Measurements from ENCODE around the gene PGC.

PGC gene

DNA sequence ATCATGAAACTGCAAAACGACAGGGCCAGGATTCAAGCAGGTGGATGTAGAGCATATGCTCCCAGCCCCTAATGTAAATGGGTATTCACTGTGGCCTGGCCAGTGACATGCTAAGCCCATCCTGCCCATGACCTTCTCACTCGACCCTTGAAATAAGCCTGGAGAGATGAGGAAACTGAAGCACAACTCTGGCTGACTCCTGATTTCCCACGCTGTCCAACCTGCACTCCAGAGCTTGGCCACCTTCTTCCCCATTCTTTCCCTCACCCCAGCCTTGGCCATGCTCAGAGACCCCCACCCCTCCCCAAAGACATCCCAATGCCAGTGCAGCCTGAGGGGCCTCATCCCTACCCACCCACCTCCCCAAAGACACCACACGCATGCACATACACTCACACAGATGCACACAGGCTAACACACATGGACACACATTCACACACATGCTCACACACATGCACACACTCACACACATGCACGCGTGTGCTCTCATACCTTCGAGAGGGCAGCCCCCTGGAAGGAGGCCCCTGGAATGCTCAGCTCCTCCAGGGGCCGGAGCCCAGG lies 24.1 kb downstream of the PGC start:
- Histone ChIP-seq H3K4me2 (ENCODE audit: low read depth, low read length) (no peak overlapping the region), H3F3A (ENCODE audit: insufficient read depth, low read length) (no peaks in the 10 kb centered on the region), H2AFZ (ENCODE audit: low read length) (no peak overlapping the region), H4K20me1 (ENCODE audit: insufficient read depth, low read length) (no peaks in the 10 kb centered on the region), H3K27me3 (replicated peaks; ENCODE audit: insufficient read depth, low read length) (no peaks in the 10 kb centered on the region), H3K4me1 (ENCODE audit: low read length) (no peaks in the 10 kb centered on the region), H3K79me2 (ENCODE audit: low read length) (peaks cover 12% of the 10 kb centered on the region; the same call in 1 of the 2 replicates), H3K9me3 (replicated peaks; ENCODE audit: insufficient read depth, low read length) (no peaks in the 10 kb centered on the region), H3K9ac (ENCODE audit: low read length) (no peak overlapping the region), H3K9me2 (replicated peaks; ENCODE audit: insufficient read depth, low read length) (no peaks in the 10 kb centered on the region), H3K4me3 (ENCODE audit: low read length) (no peak overlapping the region), H3K36me3 (replicated peaks; ENCODE audit: insufficient read depth, low read length) (no peaks in the 10 kb centered on the region), H3K27ac (ENCODE audit: low read length) (no peak overlapping the region)
- no peak for DNase-seq
- no peak for TF ChIP-seq EZH2 (optimal IDR thresholded peaks at IDR 0.05; ENCODE audit: low read depth, low read length)
- TF ChIP-seq, protein P1, sequence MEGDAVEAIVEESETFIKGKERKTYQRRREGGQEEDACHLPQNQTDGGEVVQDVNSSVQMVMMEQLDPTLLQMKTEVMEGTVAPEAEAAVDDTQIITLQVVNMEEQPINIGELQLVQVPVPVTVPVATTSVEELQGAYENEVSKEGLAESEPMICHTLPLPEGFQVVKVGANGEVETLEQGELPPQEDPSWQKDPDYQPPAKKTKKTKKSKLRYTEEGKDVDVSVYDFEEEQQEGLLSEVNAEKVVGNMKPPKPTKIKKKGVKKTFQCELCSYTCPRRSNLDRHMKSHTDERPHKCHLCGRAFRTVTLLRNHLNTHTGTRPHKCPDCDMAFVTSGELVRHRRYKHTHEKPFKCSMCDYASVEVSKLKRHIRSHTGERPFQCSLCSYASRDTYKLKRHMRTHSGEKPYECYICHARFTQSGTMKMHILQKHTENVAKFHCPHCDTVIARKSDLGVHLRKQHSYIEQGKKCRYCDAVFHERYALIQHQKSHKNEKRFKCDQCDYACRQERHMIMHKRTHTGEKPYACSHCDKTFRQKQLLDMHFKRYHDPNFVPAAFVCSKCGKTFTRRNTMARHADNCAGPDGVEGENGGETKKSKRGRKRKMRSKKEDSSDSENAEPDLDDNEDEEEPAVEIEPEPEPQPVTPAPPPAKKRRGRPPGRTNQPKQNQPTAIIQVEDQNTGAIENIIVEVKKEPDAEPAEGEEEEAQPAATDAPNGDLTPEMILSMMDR (IDR thresholded peaks at IDR 0.05; ENCODE audit: low read length) = no peak
- no peak for TF ChIP-seq EZH2phosphoT487 (IDR thresholded peaks at IDR 0.05; ENCODE audit: low read length)

DNA sequence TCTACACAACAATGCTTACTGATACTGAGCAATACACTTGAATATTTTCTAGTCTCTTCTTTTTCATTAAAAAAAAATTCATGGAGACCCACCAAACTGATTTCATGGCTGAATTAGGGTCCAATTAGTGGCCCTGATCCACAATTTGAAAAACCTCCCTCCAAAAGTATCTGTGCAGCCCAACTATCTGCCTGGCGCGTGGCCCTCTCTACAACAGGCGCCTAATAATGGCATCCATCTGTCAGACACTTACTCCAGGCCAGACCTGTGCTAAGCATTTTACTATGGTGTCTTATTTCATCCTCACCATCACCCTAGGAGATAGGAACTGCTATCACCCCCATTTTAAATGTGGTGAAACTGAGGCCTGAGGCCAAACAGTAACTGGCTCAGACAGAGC lies 25.8 kb downstream of the PGC start:
- no peaks in the 10 kb centered on the region for H3K27me3 ChIP-seq (replicated peaks; ENCODE audit: insufficient read depth, low read length)
- no peak overlapping the region for H3K9ac ChIP-seq (ENCODE audit: low read length)
- no peak overlapping the region for H2AFZ ChIP-seq (ENCODE audit: low read length)
- H3K9me2 ChIP-seq (replicated peaks; ENCODE audit: insufficient read depth, low read length) = no peaks in the 10 kb centered on the region
- H3K4me2 ChIP-seq (ENCODE audit: low read depth, low read length) = no peak overlapping the region
- H3K4me1 ChIP-seq (ENCODE audit: low read length) = peaks cover 15% of the 10 kb centered on the region
- TF ChIP-seq EZH2 (optimal IDR thresholded peaks at IDR 0.05; ENCODE audit: low read depth, low read length) (no peak), EZH2phosphoT487 (IDR thresholded peaks at IDR 0.05; ENCODE audit: low read length) (no peak)
- TF ChIP-seq, protein P1 (IDR thresholded peaks at IDR 0.05; ENCODE audit: low read length) = no peak
- H3K4me3 ChIP-seq (ENCODE audit: low read length) = no peak overlapping the region
- 0 out of 2 replicates have a peak, but pooled peaks cover 7% of the 10 kb centered on the region for H3K79me2 ChIP-seq (ENCODE audit: low read length)
- no peak overlapping the region for H3K27ac ChIP-seq (ENCODE audit: low read length)
- no peaks in the 10 kb centered on the region for H3K36me3 ChIP-seq (replicated peaks; ENCODE audit: insufficient read depth, low read length)
- no peaks in the 10 kb centered on the region for H3K9me3 ChIP-seq (replicated peaks; ENCODE audit: insufficient read depth, low read length)
- H3F3A ChIP-seq (ENCODE audit: insufficient read depth, low read length) = no peaks in the 10 kb centered on the region
- no peak for DNase-seq
- no peaks in the 10 kb centered on the region for H4K20me1 ChIP-seq (ENCODE audit: insufficient read depth, low read length)

- H3K4me2 ChIP-seq (ENCODE audit: low read depth, low read length) = no peak overlapping the region
- H3K9ac ChIP-seq (ENCODE audit: low read length) = no peak overlapping the region
- no peaks in the 10 kb centered on the region for H4K20me1 ChIP-seq (ENCODE audit: insufficient read depth, low read length)
- no peaks in the 10 kb centered on the region for H3K9me3 ChIP-seq (replicated peaks; ENCODE audit: insufficient read depth, low read length)
- peaks cover 18% of the 10 kb centered on the region for H3K4me1 ChIP-seq (ENCODE audit: low read length)
- H3K27ac ChIP-seq (ENCODE audit: low read length) = no peak overlapping the region
- no peaks in the 10 kb centered on the region for H3F3A ChIP-seq (ENCODE audit: insufficient read depth, low read length)
- H3K27me3 ChIP-seq (replicated peaks; ENCODE audit: insufficient read depth, low read length) = no peaks in the 10 kb centered on the region
- TF ChIP-seq, protein P1 (IDR thresholded peaks at IDR 0.05; ENCODE audit: low read length) = no peak
- no peak for TF ChIP-seq EZH2phosphoT487 (IDR thresholded peaks at IDR 0.05; ENCODE audit: low read length)
- TF ChIP-seq EZH2 (optimal IDR thresholded peaks at IDR 0.05; ENCODE audit: low read depth, low read length) = no peak
- no peaks in the 10 kb centered on the region for H3K36me3 ChIP-seq (replicated peaks; ENCODE audit: insufficient read depth, low read length)
- DNase-seq = no peak
- no peak overlapping the region for H3K4me3 ChIP-seq (ENCODE audit: low read length)
- H2AFZ ChIP-seq (ENCODE audit: low read length) = no peak overlapping the region
- no peaks in the 10 kb centered on the region for H3K9me2 ChIP-seq (replicated peaks; ENCODE audit: insufficient read depth, low read length)
- H3K79me2 ChIP-seq (ENCODE audit: low read length) = 0 out of 2 replicates have a peak, but pooled peaks cover 7% of the 10 kb centered on the region
These were observed 26.4 kb downstream of the PGC start for GRCh38 chr6:41720783-41721182.

Data from MM.1S (cell line).